HG03378 (cell line): ENCODE data around the gene ACVR1.

ENCODE experiments used
- ATAC-seq: cut with Tn5 transposase; IDR thresholded peaks from one replicate; pipeline ENCODE4 v1.9.1; 2021; ENCODE audit warnings: mild to moderate bottlenecking, moderate library complexity; ENCODE audit not compliant: unreplicated experiment

ACVR1 gene

DNA sequence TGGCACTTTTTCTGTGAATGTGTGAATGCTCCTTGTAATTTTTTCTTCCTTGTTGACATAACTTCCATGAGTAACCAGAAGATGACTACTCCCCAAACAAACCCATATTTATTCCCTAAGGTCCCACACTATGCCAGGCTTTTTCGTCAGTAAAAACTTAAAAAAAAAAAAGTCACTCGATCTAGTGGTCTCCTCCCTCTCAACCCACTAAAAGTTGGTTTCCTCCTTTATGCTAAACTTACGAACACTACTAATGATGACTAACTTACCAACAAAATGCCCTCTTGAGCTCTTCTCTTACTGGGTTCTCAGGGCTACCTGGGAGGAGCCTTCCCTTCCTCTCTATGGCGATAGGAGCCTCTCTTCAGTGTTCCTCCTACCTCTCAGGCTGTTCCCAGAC, 18.2 kb downstream of the ACVR1 start:
- ATAC-seq, result no peak

DNA sequence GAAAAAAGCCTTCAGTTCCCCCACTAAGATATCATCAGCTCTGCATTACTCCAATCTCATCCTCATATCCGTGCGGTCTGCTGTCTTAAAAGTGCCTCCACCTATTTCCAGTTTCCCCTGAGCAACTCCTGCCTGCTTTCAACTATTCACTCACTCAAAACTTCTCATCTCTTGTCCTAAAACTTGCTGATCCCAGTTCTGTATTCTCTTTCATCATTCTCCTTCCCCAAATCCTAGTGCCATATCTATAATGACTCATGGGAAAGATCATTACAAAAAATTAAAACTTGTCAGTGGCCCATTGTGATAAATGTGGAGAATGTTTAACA, 20.0 kb downstream of the ACVR1 start:
- ATAC-seq, result no peak

DNA sequence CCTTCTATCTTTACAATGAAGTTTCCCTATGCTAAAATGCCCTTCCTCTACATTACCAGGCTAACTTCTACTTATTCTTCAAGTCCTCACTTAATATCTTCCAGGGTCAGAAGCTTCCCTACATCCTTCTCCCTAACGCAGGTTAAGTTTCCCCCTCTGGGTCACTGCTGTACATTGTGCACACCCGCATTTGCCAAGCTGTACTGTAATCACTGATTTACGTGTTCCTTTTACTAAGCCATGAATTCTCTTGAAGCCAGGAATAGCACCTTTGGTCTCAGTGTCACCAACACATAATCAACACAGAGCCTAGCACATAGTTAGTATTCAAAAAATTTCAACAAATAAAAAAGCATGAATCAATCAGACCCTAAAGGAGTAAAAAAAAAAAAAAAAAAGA, 22.3 kb downstream of the ACVR1 start:
- no peak for ATAC-seq

DNA sequence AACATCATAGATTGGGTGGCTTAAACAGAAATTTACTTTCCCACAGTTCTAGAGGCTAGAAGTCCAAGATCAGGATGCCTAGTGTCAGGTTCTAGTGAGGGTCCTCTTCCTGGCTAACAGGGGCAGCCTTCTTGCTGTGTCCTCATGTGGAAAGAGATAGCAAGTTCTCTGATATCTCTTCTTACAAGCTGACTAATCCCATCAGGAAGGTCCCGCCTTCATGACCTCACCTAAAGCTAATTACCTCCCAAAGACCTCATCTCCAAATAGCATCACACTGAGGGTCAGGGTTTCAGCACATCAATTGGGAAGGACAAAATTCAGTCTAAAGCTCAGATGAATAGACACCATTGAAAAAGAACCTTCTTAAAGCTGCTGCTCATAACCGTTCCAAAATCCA, 22.9 kb downstream of the ACVR1 start:
- no peak for ATAC-seq

DNA sequence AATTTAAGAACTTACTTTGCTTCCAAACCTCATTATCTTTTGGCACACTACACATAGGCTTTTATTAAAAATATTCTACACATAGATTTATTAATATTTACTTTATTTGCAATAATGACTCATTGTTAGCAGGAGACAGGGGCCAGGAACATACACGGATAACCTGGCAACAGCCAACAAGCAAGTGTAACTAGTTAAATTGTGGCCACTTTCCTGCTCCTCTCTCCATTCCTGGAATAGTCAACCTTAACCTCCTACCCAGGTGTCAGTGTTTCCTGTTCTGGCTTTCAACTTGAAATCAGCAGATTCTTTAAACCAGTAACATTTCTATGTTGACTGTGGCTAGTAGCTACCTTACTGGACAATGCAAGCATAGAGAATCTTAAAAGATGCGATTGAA, 26.5 kb downstream of the ACVR1 start:
- no peak for ATAC-seq

DNA sequence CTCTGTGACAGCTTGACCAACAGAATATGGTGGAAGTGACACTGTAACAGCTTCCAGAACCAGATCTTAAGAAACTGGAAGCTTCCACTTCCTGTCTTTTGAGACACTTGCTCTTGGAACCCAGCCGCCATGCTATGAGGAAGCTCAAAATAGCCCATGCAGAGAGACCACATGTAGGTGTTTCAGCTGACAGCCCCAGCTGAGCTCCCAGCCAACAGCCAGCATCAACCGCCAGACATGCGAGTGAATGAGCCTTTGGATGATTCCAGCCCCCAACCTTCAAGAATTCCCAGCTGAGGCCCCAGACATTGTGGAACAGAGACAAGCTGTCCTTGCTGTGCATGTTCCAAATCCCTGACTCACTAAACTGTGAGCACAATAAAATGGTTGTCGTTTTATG, 27.9 kb downstream of the ACVR1 start:
- ATAC-seq, result no peak

DNA sequence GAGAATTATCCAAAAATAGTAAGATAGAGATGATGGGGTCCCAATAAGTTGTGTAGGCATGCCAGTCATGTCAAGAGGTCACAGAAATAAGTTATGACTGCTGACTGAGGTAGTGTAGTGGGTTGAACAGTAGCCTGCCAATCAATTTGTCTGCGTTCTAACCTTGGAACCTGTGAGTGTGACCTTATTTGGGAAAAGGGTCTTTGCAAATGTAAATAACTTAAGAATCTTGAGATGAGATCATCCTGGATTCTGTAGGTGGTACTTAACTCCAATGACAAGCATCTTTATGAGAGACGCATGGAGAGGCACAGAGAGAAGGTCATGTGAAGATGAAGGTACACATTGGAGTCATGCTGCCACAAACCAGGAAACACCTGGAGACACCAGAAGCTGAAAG, 31.0 kb downstream of the ACVR1 start:
- ATAC-seq, result no peak

DNA sequence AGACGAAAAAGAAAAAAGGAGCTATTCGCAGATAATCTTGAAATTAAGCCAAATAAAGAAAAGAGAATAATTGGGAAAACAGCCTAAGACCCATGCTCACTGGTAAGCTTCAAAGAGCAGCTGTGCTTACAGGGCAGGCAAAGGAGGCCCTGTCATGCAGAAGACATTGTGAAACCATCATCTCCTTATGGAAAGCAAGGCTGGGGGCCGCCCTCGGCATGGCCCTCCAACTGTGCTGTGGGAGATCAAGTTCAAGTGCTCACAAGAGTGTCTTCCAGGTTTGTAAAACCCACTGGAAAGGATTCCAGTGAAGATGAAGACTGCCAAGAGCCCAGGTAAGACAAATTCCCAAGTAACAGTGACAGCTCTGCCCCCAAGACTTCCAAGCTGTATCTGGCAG, 32.2 kb downstream of the ACVR1 start:
- no peak for ATAC-seq

DNA sequence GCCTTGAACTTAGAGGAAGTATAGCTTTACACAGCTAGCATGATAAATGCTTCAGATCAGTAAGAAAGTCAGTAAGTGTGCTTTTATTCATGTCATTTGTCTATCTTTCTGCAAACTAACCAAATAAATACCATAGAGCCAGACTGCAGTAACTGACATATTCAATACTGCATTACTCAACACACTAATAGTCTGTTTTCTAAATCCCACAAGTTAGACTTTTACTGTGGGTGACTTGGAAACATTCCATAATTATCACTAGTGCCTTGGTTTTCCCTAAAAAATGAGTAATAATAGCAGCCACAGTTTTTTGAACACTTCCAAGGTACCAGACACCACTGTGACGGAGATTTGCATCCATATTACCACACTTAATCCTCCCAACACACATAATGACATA, 33.0 kb downstream of the ACVR1 start:
- ATAC-seq, result no peak

DNA sequence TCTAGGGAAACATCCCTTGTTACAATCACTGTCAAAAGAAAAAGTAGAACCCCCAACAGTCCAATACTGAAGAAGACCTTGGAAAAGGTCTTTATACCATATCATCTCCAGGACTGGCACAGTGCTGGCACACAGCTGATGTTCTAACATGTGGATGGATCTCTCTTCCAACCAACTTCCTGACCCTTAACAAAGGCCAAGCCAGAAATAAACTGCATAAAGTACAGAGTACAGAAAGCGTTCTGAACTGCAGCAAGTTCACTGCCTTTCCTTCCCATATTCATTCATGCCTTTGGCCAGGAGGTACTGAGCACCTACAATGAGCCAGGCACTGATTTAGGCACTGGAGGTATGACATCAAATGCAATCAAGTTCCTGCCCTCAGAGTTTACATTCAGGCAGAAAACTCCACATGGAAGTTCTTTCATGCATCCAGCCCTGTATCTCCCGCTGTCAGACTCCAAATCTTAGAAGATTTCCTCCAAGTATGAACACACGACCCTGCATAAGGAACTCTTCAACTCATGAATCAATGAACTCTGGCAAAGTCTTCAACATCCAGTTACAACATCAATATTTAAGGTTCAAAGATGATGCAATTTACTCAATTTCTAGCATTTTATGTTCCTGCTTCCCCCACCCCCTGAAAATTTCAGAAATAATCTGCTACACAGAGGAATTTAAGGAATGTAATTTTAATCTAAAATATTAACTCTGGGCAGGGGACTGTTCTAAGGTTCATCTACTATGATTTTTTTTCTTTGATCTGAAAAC, 33.8 kb downstream of the ACVR1 start:
- ATAC-seq, result no peak

DNA sequence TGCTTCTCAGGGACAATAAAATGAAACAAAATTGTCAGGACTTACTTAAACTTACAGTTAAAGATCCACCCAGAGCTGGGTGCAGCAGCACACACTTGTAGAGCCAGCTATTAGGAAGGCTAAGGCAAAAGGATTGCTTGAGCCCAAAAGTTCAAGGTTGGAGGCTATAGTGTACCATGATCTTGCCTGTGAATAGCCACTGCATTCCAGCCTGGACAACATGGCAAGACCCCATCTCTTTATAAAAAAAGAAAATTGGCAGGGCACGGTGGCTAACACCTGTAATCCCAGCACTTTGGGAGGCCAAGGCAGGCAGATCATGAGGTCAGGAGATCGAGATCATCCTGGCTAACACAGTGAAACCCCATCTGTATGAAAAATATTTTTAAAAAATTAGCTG, 34.6 kb downstream of the ACVR1 start:
- ATAC-seq, result no peak

DNA sequence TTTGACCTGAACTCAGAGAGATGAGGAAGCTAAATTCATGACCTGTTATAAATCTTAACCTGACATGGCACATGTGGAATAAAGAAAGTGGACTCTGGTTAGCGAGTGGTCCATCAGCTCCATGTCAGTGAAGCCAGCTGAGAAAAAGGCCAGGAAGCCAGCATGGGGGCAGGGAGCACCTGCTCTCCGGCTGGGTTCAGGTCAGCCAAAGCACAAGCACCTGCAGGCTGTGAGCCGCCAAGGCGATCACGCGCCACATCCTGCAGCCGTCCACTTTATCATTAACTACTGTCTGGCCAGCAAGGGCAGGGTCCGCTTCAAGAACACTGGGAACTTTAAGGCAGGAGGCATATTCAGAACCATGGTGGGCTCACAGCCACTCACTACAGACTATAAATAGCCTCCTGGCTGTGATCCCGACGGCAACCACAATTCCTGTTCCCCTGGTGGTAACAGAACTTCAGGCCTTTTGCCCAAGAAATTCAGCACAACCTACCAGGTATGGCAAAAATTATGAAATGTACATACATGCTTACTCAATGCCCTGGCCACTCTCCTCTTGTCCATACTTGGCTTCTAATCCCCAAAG, 35.5 kb downstream of the ACVR1 start:
- ATAC-seq, result no peak

DNA sequence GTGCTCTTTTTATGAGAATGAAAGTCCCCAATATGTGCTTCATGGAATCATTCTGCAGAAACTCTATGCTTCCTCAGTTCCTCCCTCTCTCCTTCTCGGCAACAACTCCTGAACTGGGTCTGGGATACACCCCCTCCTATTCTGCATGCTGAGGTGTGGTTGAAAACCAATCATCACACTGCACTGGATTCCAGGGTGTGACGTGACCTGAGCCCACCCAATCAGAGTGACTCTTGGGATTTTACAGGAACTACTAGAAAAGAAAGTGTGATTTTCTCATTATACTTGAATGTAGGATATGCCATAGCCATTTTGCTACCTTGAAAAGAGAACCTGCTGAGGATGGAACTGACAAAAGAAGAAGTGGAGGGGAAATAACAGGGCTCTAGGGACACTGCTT, 36.3 kb downstream of the ACVR1 start:
- no peak for ATAC-seq

DNA sequence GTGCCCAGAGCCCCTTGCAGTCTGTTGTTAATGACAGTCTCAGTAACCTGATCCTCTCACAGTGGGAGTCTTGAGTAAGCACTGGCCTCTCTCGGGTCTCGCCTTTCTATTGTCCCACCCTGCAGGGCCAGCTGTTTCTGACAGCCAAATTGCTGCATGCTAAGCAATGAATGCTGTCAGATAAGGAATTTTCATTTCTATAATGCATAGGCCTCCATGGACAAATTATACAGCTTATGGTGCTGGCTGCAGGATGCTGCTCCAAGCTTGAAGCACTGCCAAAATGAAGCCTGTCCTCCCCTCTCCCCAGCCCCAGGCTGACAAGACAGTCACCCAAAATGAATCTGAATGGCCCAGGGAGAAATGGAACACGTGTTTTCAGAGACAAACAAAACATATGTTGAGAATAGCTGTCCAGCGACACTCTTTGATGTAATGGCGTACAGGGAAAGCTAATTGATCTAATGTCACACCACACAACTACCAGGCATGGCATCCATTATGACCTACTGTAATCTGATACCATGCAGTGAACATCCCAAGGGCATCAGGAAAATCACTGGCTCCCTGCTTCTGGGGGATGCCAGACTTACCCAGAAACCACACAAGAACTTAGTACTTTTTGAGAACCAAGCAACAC, 36.8 kb downstream of the ACVR1 start:
- no peak for ATAC-seq

DNA sequence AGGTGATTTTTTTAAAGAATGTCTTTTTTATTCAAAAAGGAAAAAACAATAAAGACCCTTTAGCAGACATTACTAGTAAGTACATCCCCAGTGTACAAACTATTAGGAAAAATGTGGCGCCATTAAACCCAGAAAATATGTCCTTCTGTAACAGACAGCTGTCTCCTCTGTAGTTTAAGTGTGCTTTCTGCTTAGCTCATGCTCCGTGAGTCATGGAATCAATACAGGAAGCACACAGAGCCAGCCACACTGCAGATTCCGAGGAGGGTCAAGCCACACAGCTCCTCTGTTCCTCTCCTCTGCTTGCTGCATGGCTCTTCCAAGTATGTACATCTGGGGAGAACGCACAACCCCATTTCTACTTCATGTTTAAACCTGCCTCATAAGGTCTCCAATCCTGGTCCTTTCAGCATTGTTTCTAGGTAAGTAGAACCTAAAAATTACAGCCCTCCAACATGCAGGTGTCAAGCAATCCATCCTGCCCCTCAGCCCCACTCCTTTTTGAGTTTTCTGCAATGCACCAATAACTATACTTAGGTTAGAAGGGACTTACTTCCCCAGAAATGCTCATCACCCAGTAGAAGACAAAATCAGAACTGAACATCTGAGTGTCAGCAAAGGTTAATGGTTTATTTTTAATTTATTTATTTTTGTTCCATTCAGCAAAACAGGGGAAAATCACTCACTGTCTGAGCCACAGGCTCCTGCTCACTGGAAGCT, 37.5 kb downstream of the ACVR1 start:
- ATAC-seq, result no peak

DNA sequence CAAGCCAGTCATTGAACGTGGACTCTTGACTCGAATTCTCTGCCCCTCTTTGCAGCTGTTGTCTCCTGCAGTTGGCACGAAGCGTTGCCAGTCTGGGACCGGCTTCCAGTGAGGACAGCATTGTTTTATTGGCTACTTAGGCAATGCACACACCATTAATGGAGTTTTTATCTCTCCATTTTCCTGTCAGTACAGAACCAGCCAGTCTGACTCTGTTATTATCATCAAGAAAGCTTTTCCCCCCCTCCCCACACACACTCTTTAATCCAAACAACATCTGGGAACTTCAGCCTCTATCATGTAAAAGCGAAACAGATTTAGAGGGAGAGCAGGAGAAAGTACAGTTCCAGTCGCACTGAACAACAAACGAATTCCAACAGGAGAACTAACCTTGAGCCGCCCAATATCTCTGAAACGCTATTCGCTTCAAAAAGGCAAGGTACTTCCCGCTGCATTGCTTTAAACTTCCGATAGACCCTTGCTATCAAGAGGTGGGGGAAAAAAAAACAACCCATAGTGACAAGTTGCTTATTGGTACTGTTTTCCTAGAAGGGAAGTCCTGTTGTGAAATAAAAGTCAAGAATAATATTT, 38.2 kb downstream of the ACVR1 start:
- no peak for ATAC-seq

DNA sequence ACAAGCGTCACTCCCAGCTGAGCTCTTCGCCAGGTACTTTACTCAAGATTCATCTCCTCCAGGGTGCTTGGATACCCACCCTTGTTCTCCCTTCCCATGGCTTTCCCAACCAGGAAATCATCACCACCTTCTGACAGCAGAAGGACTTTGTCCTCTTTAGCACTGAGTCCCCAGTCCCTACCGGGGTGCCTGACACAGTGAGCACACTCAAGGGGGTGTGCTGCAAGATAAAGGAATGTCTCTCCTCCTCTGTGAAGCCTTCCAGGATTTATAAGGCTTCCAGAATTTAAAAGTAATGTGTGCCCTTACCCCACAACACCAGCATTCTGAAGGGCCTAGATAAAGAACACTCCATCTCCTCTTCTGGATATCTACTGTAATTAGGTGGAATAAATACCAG, 39.6 kb downstream of the ACVR1 start:
- ATAC-seq, result no peak

DNA sequence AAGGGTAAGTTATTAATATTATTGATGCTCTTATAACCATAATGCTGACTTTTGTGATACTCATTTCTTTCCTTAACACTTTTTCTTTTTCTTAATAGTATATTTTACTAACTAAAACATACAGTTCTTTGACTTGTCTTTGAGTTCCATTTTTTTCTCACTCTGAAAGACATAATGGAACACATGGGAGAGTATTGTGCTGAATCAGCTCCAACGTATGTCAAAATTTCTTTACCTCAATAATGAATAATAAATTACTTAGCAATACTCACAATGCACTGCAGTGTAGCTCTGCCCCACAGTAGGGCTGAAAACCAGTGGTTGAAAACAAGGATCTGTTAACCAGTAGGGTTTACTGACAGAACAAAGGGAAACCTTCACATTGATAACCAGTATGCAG, 40.7 kb downstream of the ACVR1 start:
- no peak for ATAC-seq

DNA sequence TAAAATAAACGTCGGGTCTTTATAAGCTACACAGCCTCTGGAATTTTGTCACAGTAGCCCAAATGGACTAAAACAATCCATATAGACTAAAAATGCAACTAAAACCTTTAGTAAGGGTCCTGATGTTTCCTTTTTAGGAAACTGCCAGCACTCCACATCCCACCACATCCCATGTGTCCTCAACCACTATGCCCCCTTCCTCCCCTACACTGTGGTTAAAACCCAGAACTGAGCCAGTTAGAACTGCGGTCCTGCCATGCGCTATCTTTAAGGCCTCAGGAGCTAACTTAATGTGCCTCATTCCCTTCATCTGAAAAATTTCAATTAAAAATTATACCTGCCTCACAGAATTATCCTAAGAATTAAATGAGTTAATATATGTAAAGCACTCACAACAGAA, 41.1 kb downstream of the ACVR1 start:
- no peak for ATAC-seq

DNA sequence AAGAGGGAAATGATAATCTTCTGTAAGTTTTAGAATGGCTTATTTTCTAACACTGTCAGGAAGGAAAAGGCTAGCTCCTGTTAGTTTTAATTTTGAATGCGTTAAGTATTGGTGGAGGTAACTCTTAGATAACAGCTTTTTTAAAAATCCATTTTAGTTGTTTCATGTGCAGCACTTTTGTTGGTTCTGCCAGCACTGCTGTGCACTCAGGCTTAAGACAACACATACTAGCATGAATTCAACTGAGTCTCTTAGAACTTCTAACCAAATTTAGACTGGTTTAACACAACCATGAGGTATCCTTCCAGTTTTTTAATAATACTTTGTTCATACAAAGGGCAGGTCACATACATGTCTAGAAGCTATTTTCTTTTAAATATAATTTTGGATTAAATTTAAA, 42.4 kb downstream of the ACVR1 start:
- ATAC-seq, result no peak

DNA sequence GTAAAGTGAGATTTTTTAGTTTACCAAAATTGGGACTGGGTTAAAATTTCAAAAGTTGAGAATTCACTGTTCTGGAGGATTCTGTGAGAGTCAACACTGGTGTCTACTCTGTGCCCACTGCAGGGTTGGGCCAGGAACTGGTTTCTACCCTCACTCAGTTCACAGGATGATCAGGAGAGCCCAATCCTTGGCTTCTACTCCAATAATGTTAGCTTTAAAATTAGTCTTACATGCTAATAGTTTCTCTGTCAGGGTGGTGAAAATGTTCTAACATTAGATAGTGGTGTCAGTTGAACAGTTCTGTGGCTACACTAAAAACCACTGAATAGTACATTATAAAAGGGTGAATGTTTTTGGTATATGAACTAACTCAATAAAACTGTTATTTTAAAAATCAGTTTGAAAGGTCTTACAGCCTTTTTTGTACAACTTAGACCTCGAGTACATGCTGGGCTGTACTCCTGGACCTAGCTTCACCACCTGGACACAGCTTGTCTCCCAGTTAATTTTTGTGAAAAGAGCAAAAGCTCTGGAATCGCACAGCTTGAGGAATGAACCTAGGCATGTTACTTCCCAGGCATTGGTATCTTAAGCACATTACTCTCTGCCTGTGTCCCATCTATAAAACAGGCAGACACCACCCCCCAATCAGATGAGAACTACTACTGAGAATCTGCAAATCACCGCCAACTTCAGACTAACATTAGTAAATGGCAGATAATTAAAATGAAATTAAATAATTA, 44.4 kb downstream of the ACVR1 start:
- ATAC-seq, result no peak
